Activated CD4-positive, alpha-beta T cell treated with anti-CD3 and anti-CD28 coated beads, Interleukin-2, amount 10 ng/mL, durations not matched to agents 24 days and 14 days (primary cell): ENCODE data around the gene PIP5KL1. TPM values are rescaled to one million over a fixed set of nuclear protein-coding genes. Genes with fewer than 3 reads are reported as not detected.
A peak's percentile ranks its signal among the peaks of the same experiment; 100 is the strongest.

Experiments
- DNase-seq: peaks from one replicate; pipeline ENCODE4 v3.0.0; 2022
- H3K27ac Mint-ChIP-seq: one replicate; pipeline ENCODE4 v1.8.0; 2022; ENCODE audit warnings: mild to moderate bottlenecking, mixed read lengths
- H3K27me3 Mint-ChIP-seq: one replicate; pipeline ENCODE4 v1.8.0; 2022; ENCODE audit warnings: mixed read lengths
- H3K36me3 Mint-ChIP-seq: one replicate; pipeline ENCODE4 v1.8.0; 2022; ENCODE audit warnings: low read depth, mild to moderate bottlenecking, mixed read lengths
- H3K4me1 Mint-ChIP-seq: one replicate; pipeline ENCODE4 v1.8.0; 2021; ENCODE audit warnings: mixed read lengths
- H3K4me3 Mint-ChIP-seq: one replicate; pipeline ENCODE4 v1.8.0; 2022; ENCODE audit warnings: mild to moderate bottlenecking, moderate library complexity, mixed read lengths
- H3K9me3 Mint-ChIP-seq: one replicate; pipeline ENCODE4 v1.8.0; 2021; ENCODE audit warnings: mixed read lengths
- intact Hi-C: fragments of 100-400 bp; cut with micrococcal nuclease; formaldehyde crosslinking; loops from one replicate; pipeline ENCODE4 v1.15.1; 2023
- total RNA-seq: library from RNA; stranded (reverse); gene quantifications from 2 replicates; pipeline ENCODE4 v1.2.3, GENCODE V29; 2022

The PIP5KL1 gene
- total RNA-seq, 1 donor from 2014 or later, result 0.89 TPM

- intact Hi-C loops, result loop anchor here (2.0 kb wide), 1 partner anchor 121 kb away; no protein-coding TSS in a partner anchor
- H3K27me3 Mint-ChIP-seq, result no peaks in the 10 kb centered on the region
- H3K4me3 Mint-ChIP-seq, result peak overlapping the region; percentile 88
- no peaks in the 10 kb centered on the region for H3K9me3 Mint-ChIP-seq
- peak; percentile 96 for DNase-seq
- H3K4me1 Mint-ChIP-seq, result peaks cover 47% of the 10 kb centered on the region
- H3K36me3 Mint-ChIP-seq, result peaks cover 7% of the 10 kb centered on the region
- H3K27ac Mint-ChIP-seq, result peak overlapping the region; percentile 99
Measured at GRCh38 chr9:127903557-127904475, 26.8 kb downstream of the PIP5KL1 start.

- H3K4me3 Mint-ChIP-seq, result peak within 1 kb of the TSS; percentile 87
- intact Hi-C loops, result loop anchor here (1.0 kb wide), 1 partner anchor 18 kb away; the partner anchor contains the start of gene ST6GALNAC4
- no peaks in the 10 kb centered on the region for H3K27me3 Mint-ChIP-seq
Measured at GRCh38 chr9:127899128-127899943, 31.2 kb downstream of the PIP5KL1 start, which contains the start of gene ST6GALNAC6. Gene ST6GALNAC6 (minus strand): TSS chr9:127899603. CDS start chr9:127897981, 1,622 bp downstream.

GRCh38 chr9:127898433-127899127, 32.0 kb downstream of the PIP5KL1 start:
- Mint-ChIP-seq H3K4me1 (peaks cover 25% of the 10 kb centered on the region), H3K9me3 (peaks cover 7% of the 10 kb centered on the region), H3K4me3 (peak overlapping the region; percentile 85), H3K27ac (peak overlapping the region; percentile 83), H3K36me3 (peaks cover 46% of the 10 kb centered on the region), H3K27me3 (no peaks in the 10 kb centered on the region)
- peak; percentile 70 for DNase-seq
- intact Hi-C loops, result loop anchor here (1.0 kb wide), 1 partner anchor 19 kb away; the partner anchor contains the start of gene ST6GALNAC4

More at GRCh38 chr9:127899128-127899943, 31.2 kb downstream of the PIP5KL1 start, which contains the start of gene ST6GALNAC6:
- peak within 1 kb of the TSS; percentile 87 for H3K27ac Mint-ChIP-seq
- peaks cover 40% of the 10 kb centered on the region for H3K36me3 Mint-ChIP-seq
- H3K9me3 Mint-ChIP-seq, result peaks cover under 1% of the 10 kb centered on the region
- DNase-seq, result peak; percentile 94
- peaks cover 31% of the 10 kb centered on the region for H3K4me1 Mint-ChIP-seq

- Mint-ChIP-seq H3K27me3 (no peaks in the 10 kb centered on the region), H3K4me1 (peaks cover 25% of the 10 kb centered on the region), H3K27ac (no peak overlapping the region), H3K36me3 (peaks cover 59% of the 10 kb centered on the region), H3K9me3 (peaks cover 7% of the 10 kb centered on the region), H3K4me3 (peak overlapping the region; percentile 58)
- DNase-seq, result no peak
- intact Hi-C loops, result no loop called here
Measured at GRCh38 chr9:127897193-127897692, 33.3 kb downstream of the PIP5KL1 start.

GRCh38 chr9:127896395-127897192, 34.0 kb downstream of the PIP5KL1 start:
- no peaks in the 10 kb centered on the region for H3K27me3 Mint-ChIP-seq
- H3K4me1 Mint-ChIP-seq, result peaks cover 22% of the 10 kb centered on the region
- H3K27ac Mint-ChIP-seq, result no peak overlapping the region
- intact Hi-C loops, result no loop called here
- no peak overlapping the region for H3K4me3 Mint-ChIP-seq
- H3K9me3 Mint-ChIP-seq, result peaks cover 7% of the 10 kb centered on the region
- peaks cover 61% of the 10 kb centered on the region for H3K36me3 Mint-ChIP-seq
- DNase-seq, result no peak

GRCh38 chr9:127895811-127896210, 34.8 kb downstream of the PIP5KL1 start:
- H3K4me1 Mint-ChIP-seq, result peaks cover 20% of the 10 kb centered on the region
- H3K27ac Mint-ChIP-seq, result no peak overlapping the region
- no peaks in the 10 kb centered on the region for H3K27me3 Mint-ChIP-seq
- DNase-seq, result no peak
- intact Hi-C loops, result no loop called here
- H3K4me3 Mint-ChIP-seq, result no peak overlapping the region
- H3K9me3 Mint-ChIP-seq, result peaks cover 7% of the 10 kb centered on the region
- H3K36me3 Mint-ChIP-seq, result peaks cover 69% of the 10 kb centered on the region

- Mint-ChIP-seq H3K36me3 (peaks cover 73% of the 10 kb centered on the region), H3K4me1 (peaks cover 12% of the 10 kb centered on the region), H3K27ac (no peak overlapping the region), H3K9me3 (peaks cover 7% of the 10 kb centered on the region), H3K27me3 (no peaks in the 10 kb centered on the region), H3K4me3 (no peak overlapping the region)
- no peak for DNase-seq
- intact Hi-C loops, result no loop called here
Measured at GRCh38 chr9:127893392-127893791, 37.2 kb downstream of the PIP5KL1 start.

GRCh38 chr9:127892831-127893230, 37.7 kb downstream of the PIP5KL1 start:
- Mint-ChIP-seq H3K9me3 (peaks cover 7% of the 10 kb centered on the region), H3K4me3 (no peak overlapping the region), H3K27me3 (no peaks in the 10 kb centered on the region), H3K27ac (peak overlapping the region; percentile 20), H3K4me1 (peaks cover 10% of the 10 kb centered on the region), H3K36me3 (peaks cover 75% of the 10 kb centered on the region)
- no peak for DNase-seq
- intact Hi-C loops, result no loop called here

GRCh38 chr9:127890053-127890452, 40.5 kb downstream of the PIP5KL1 start:
- H3K27ac Mint-ChIP-seq, result no peak overlapping the region
- intact Hi-C loops, result no loop called here
- peaks cover 65% of the 10 kb centered on the region for H3K36me3 Mint-ChIP-seq
- H3K9me3 Mint-ChIP-seq, result peaks cover 7% of the 10 kb centered on the region
- no peak for DNase-seq
- no peaks in the 10 kb centered on the region for H3K27me3 Mint-ChIP-seq
- H3K4me1 Mint-ChIP-seq, result peaks cover 5% of the 10 kb centered on the region
- H3K4me3 Mint-ChIP-seq, result no peak overlapping the region

- intact Hi-C loops, result no loop called here
- no peaks in the 10 kb centered on the region for H3K27me3 Mint-ChIP-seq
- no peaks in the 10 kb centered on the region for H3K9me3 Mint-ChIP-seq
- no peak overlapping the region for H3K27ac Mint-ChIP-seq
- no peak overlapping the region for H3K4me3 Mint-ChIP-seq
- H3K36me3 Mint-ChIP-seq, result peaks cover 56% of the 10 kb centered on the region
- no peak for DNase-seq
- peaks cover 12% of the 10 kb centered on the region for H3K4me1 Mint-ChIP-seq
Measured at GRCh38 chr9:127887792-127888191, 42.8 kb downstream of the PIP5KL1 start.

- no peak overlapping the region for H3K27ac Mint-ChIP-seq
- intact Hi-C loops, result no loop called here
Measured at GRCh38 chr9:127886401-127886972, 44.1 kb downstream of the PIP5KL1 start.

GRCh38 chr9:127885508-127886281, 44.9 kb downstream of the PIP5KL1 start:
- no peaks in the 10 kb centered on the region for H3K27me3 Mint-ChIP-seq
- DNase-seq, result no peak
- peaks cover 47% of the 10 kb centered on the region for H3K36me3 Mint-ChIP-seq

More at GRCh38 chr9:127886401-127886972, 44.1 kb downstream of the PIP5KL1 start:
- Mint-ChIP-seq H3K4me3 (no peak overlapping the region), H3K36me3 (peaks cover 52% of the 10 kb centered on the region), H3K9me3 (no peaks in the 10 kb centered on the region), H3K4me1 (peaks cover 11% of the 10 kb centered on the region), H3K27me3 (no peaks in the 10 kb centered on the region)
- DNase-seq, result no peak

More at GRCh38 chr9:127885508-127886281, 44.9 kb downstream of the PIP5KL1 start:
- Mint-ChIP-seq H3K4me1 (peaks cover 11% of the 10 kb centered on the region), H3K4me3 (no peak overlapping the region), H3K9me3 (no peaks in the 10 kb centered on the region), H3K27ac (no peak overlapping the region)
- intact Hi-C loops, result no loop called here
